ENCODE results near the gene COA1. TPM values are rescaled to one million over a fixed set of nuclear protein-coding genes. Genes with fewer than 3 reads are reported as not detected.

COA1 gene
- total RNA-seq, 2 experiments from 2014 or later = 63.9 to 96.0 TPM

DNA sequence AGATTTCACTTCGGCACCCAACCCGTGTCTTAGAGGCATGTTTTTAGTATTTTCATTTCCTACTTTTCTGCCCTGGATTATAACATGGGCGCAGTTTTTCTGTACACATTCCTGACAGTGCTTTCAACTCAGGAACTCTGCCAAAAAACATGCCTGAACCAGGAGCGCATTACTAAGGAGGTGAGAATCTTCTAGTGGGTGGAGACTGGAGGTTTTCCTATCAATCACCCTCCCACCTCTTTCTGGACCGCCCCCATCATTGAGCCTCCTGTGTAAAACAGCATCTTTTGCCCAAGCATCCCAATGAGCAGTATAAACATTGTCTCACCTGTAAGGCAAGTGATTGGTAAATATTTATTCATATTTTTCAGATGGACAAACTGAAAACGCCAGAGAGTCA, 93.2 kb downstream of the COA1 start:
- Histone ChIP-seq H3K4me3 (ENCODE audit: low read depth, low read length, poor library complexity, severe bottlenecking) (no peak overlapping the region), H3K36me3 (ENCODE audit: insufficient read depth, low read length) (peaks cover 97% of the 10 kb centered on the region), H3K4me2 (ENCODE audit: low read length) (no peak overlapping the region), H4K20me1 (ENCODE audit: insufficient read depth, low read length) (no peaks in the 10 kb centered on the region), H3K9me2 (ENCODE audit: insufficient read depth, low read length) (no peaks in the 10 kb centered on the region), H3K9me3 (ENCODE audit: low read length) (no peaks in the 10 kb centered on the region), H2AFZ (ENCODE audit: low read length) (no peak overlapping the region), H3K79me2 (ENCODE audit: insufficient read depth, low read depth, low read length) (no peaks in the 10 kb centered on the region), H3K4me1 (ENCODE audit: insufficient read depth, low read length, poor library complexity, severe bottlenecking) (peaks cover 4% of the 10 kb centered on the region), H3K27ac (ENCODE audit: low read depth, low read length, poor library complexity, severe bottlenecking) (no peak overlapping the region)
- no peak for TF ChIP-seq EZH2phosphoT487 (IDR thresholded peaks at IDR 0.05; ENCODE audit: borderline replicate concordance, low read depth, low read length)
- TF ChIP-seq, protein P1, sequence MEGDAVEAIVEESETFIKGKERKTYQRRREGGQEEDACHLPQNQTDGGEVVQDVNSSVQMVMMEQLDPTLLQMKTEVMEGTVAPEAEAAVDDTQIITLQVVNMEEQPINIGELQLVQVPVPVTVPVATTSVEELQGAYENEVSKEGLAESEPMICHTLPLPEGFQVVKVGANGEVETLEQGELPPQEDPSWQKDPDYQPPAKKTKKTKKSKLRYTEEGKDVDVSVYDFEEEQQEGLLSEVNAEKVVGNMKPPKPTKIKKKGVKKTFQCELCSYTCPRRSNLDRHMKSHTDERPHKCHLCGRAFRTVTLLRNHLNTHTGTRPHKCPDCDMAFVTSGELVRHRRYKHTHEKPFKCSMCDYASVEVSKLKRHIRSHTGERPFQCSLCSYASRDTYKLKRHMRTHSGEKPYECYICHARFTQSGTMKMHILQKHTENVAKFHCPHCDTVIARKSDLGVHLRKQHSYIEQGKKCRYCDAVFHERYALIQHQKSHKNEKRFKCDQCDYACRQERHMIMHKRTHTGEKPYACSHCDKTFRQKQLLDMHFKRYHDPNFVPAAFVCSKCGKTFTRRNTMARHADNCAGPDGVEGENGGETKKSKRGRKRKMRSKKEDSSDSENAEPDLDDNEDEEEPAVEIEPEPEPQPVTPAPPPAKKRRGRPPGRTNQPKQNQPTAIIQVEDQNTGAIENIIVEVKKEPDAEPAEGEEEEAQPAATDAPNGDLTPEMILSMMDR (conservative IDR thresholded peaks at IDR 0.05; ENCODE audit: low read length) = no peak
- intact Hi-C loops (cut with micrococcal nuclease; ENCODE audit: unreplicated experiment) = no loop called here
- BruUV-seq (replicated peaks) = no TSS peak
- POLR2A ChIA-PET = no interaction called here
- CTCF ChIA-PET (ENCODE audit: unreplicated experiment) = no interaction called here
- DNase-seq (ENCODE audit: low spot score) = no peak

DNA sequence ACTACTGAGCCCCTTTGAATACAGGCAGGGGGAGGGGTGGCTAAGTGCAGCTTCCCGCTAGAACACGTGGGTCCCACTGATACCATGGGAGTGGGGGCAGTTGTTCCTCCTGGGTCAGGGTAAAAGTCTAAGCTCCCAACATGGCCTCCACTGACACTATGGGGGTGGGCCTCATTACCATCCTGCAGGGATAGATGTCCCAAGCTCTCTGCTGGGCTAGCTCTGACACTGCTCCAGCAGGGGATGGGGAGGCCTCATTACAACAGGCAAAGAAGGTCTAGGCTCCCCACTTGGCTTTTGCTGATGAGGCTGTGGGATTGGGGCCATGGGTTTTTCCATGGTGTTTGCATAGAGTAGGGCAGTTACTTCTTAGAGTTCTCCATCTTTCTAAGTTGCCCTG, 94.9 kb downstream of the COA1 start:
- no peak for DNase-seq (ENCODE audit: low spot score)
- TF ChIP-seq, protein P1 (conservative IDR thresholded peaks at IDR 0.05; ENCODE audit: low read length) = no peak
- TF ChIP-seq EZH2phosphoT487 (IDR thresholded peaks at IDR 0.05; ENCODE audit: borderline replicate concordance, low read depth, low read length) = no peak
- POLR2A ChIA-PET = interaction anchor here (0.6 to 1.5 kb wide), 4 partner anchors 11 to 49 kb away, joined by 3 to 6 read pairs (median 4); no protein-coding TSS in a partner anchor
- Histone ChIP-seq H3K9me2 (ENCODE audit: insufficient read depth, low read length) (no peaks in the 10 kb centered on the region), H3K27ac (ENCODE audit: low read depth, low read length, poor library complexity, severe bottlenecking) (no peak overlapping the region), H3K4me3 (ENCODE audit: low read depth, low read length, poor library complexity, severe bottlenecking) (no peak overlapping the region), H3K4me1 (ENCODE audit: insufficient read depth, low read length, poor library complexity, severe bottlenecking) (peaks cover 4% of the 10 kb centered on the region), H4K20me1 (ENCODE audit: insufficient read depth, low read length) (no peaks in the 10 kb centered on the region), H3K79me2 (ENCODE audit: insufficient read depth, low read depth, low read length) (no peaks in the 10 kb centered on the region), H3K9me3 (ENCODE audit: low read length) (no peaks in the 10 kb centered on the region), H3K4me2 (ENCODE audit: low read length) (no peak overlapping the region), H2AFZ (ENCODE audit: low read length) (no peak overlapping the region), H3K36me3 (ENCODE audit: insufficient read depth, low read length) (peaks cover 96% of the 10 kb centered on the region)
- no TSS peak for BruUV-seq (replicated peaks)
- CTCF ChIA-PET (ENCODE audit: unreplicated experiment) = no interaction called here
- intact Hi-C loops (cut with micrococcal nuclease; ENCODE audit: unreplicated experiment) = no loop called here

DNA sequence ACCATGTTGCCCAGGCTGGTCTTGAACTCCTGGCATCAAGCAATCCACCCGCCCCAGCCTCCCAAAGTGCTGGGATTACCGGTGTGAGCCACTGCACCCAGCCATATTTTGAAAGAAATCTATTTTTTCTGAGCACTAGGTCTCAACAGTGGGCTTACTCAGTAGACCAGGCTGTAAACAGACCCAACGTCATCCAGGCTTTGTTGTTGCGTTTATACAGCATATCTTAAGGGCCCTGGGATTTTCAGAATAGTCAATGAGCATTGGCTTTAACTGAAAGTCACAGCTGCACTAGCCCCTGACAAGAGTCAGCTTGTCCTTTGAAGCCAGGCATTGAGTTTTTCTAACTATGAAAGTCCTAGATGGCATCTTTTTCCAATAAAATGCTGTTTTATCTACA, 96.6 kb downstream of the COA1 start:
- Histone ChIP-seq H2AFZ (ENCODE audit: low read length) (no peak overlapping the region), H3K9me2 (ENCODE audit: insufficient read depth, low read length) (no peaks in the 10 kb centered on the region), H3K27ac (ENCODE audit: low read depth, low read length, poor library complexity, severe bottlenecking) (no peak overlapping the region), H3K4me2 (ENCODE audit: low read length) (no peak overlapping the region), H3K4me3 (ENCODE audit: low read depth, low read length, poor library complexity, severe bottlenecking) (no peak overlapping the region), H3K36me3 (ENCODE audit: insufficient read depth, low read length) (peaks cover 95% of the 10 kb centered on the region), H3K4me1 (ENCODE audit: insufficient read depth, low read length, poor library complexity, severe bottlenecking) (peaks cover 2% of the 10 kb centered on the region), H3K9me3 (ENCODE audit: low read length) (no peaks in the 10 kb centered on the region), H3K79me2 (ENCODE audit: insufficient read depth, low read depth, low read length) (0 out of 2 replicates have a peak, but pooled peaks cover under 1% of the 10 kb centered on the region), H4K20me1 (ENCODE audit: insufficient read depth, low read length) (no peaks in the 10 kb centered on the region)
- no peak for DNase-seq (ENCODE audit: low spot score)
- ChIA-PET CTCF (ENCODE audit: unreplicated experiment) (no interaction called here), POLR2A (no interaction called here)
- TF ChIP-seq, protein P1 (conservative IDR thresholded peaks at IDR 0.05; ENCODE audit: low read length) = no peak
- no peak for TF ChIP-seq EZH2phosphoT487 (IDR thresholded peaks at IDR 0.05; ENCODE audit: borderline replicate concordance, low read depth, low read length)
- BruUV-seq (replicated peaks) = no TSS peak
- intact Hi-C loops (cut with micrococcal nuclease; ENCODE audit: unreplicated experiment) = no loop called here
